ENCODE data around the gene CRACR2A.

CRACR2A gene

GRCh38 chr12:3613641-3614395 is 139.1 kb downstream of the CRACR2A start:
- DNase-seq (ENCODE audit: insufficient read length, low spot score) (no peak), FAIRE-seq (no peak)
- TF ChIP-seq CTCF (IDR thresholded peaks at IDR 0.05; ENCODE audit: insufficient read depth, missing control alignments): no peak

GRCh38 chr12:3611860-3612703 is 140.8 kb downstream of the CRACR2A start:
- no peak for TF ChIP-seq CTCF (IDR thresholded peaks at IDR 0.05; ENCODE audit: insufficient read depth, missing control alignments)
- DNase-seq (ENCODE audit: insufficient read length, low spot score) (no peak), FAIRE-seq (no peak)

GRCh38 chr12:3607821-3608220 is 145.1 kb downstream of the CRACR2A start:
- no peak for DNase-seq (ENCODE audit: insufficient read length, low spot score)
- no peak for TF ChIP-seq CTCF (IDR thresholded peaks at IDR 0.05; ENCODE audit: insufficient read depth, missing control alignments)
- no peak for FAIRE-seq

- DNase-seq (ENCODE audit: insufficient read length, low spot score): no peak
- TF ChIP-seq CTCF (IDR thresholded peaks at IDR 0.05; ENCODE audit: insufficient read depth, missing control alignments): no peak
- no peak for FAIRE-seq
Observed at GRCh38 chr12:3607039-3607720, 145.7 kb downstream of the CRACR2A start.

- FAIRE-seq: no peak
- no peak for DNase-seq (ENCODE audit: insufficient read length, low spot score)
- no peak for TF ChIP-seq CTCF (IDR thresholded peaks at IDR 0.05; ENCODE audit: insufficient read depth, missing control alignments)
Observed at GRCh38 chr12:3606128-3606527, 146.8 kb downstream of the CRACR2A start.

- TF ChIP-seq CTCF (IDR thresholded peaks at IDR 0.05; ENCODE audit: insufficient read depth, missing control alignments): no peak
- FAIRE-seq (peak; percentile 21), DNase-seq (ENCODE audit: insufficient read length, low spot score) (no peak)
Observed at GRCh38 chr12:3605692-3606091, 147.2 kb downstream of the CRACR2A start.

Data from D721Med (cell line).